Measurements from ENCODE around the gene CATSPERE.
"Not testable (repeated sequence)": the region's sequence is repeated elsewhere in the genome, so short reads cannot be mapped to it uniquely, and the experiment has no call there.

The CATSPERE gene

DNA sequence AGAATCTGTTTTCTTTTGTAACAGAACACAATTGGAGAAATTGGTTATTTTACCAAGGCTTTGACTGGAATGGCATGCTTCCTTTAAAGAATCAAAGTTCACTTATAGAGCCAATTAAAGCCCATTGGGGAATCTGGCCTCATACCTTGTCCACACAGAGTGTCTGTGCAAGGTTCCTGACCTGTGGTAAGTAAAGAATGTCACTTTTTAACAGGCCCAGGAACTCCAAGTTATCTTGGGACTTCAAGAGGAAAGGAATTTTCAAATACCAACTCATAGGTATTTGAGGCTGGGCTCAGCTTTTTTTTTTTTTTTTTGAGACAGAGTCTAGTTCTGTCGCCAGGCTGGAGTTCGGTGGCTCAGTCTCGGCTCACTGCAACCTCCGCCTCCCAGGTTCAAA lies 2.3 kb upstream of the CATSPERE start:
- H3K36me3 ChIP-seq = no peaks in the 10 kb centered on the region
- peaks cover 18% of the 10 kb centered on the region for H3K4me1 ChIP-seq
- no peak overlapping the region for H3K4me3 ChIP-seq (ENCODE audit: low read depth, low read length)
- H3K27me3 ChIP-seq = no peaks in the 10 kb centered on the region
- no peaks in the 10 kb centered on the region for H3K9me3 ChIP-seq
- DNase-seq = no peak
- TF ChIP-seq, protein P1, sequence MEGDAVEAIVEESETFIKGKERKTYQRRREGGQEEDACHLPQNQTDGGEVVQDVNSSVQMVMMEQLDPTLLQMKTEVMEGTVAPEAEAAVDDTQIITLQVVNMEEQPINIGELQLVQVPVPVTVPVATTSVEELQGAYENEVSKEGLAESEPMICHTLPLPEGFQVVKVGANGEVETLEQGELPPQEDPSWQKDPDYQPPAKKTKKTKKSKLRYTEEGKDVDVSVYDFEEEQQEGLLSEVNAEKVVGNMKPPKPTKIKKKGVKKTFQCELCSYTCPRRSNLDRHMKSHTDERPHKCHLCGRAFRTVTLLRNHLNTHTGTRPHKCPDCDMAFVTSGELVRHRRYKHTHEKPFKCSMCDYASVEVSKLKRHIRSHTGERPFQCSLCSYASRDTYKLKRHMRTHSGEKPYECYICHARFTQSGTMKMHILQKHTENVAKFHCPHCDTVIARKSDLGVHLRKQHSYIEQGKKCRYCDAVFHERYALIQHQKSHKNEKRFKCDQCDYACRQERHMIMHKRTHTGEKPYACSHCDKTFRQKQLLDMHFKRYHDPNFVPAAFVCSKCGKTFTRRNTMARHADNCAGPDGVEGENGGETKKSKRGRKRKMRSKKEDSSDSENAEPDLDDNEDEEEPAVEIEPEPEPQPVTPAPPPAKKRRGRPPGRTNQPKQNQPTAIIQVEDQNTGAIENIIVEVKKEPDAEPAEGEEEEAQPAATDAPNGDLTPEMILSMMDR (IDR thresholded peaks at IDR 0.05; ENCODE audit: low read depth, low read length) = no peak

DNA sequence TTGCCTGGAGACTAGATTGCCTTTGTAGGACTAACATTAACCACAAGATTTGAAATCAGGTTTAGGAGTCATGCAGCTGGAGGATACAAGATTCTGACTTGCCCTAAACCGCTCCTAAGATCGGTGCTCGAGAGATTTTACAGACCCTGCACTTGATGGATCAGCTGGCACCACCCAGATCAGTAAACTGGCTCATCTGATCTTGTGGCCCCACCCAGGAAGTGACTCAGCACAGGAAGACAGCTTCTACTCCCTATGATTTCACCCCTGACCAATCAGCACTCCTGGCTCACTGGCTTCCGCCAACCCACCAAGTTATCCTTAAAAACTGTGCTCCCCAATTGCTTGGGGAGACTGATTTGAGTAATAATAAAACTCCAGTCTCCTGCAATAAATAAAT lies 876 bp upstream of the CATSPERE start:
- Histone ChIP-seq H3K36me3 (no peaks in the 10 kb centered on the region), H3K4me3 (ENCODE audit: low read depth, low read length) (no peak overlapping the region), H3K27me3 (no peaks in the 10 kb centered on the region), H3K9me3 (no peaks in the 10 kb centered on the region), H3K4me1 (peaks cover 18% of the 10 kb centered on the region)
- TF ChIP-seq, protein P1 (IDR thresholded peaks at IDR 0.05; ENCODE audit: low read depth, low read length) = no peak
- DNase-seq = peak; percentile 42

DNA sequence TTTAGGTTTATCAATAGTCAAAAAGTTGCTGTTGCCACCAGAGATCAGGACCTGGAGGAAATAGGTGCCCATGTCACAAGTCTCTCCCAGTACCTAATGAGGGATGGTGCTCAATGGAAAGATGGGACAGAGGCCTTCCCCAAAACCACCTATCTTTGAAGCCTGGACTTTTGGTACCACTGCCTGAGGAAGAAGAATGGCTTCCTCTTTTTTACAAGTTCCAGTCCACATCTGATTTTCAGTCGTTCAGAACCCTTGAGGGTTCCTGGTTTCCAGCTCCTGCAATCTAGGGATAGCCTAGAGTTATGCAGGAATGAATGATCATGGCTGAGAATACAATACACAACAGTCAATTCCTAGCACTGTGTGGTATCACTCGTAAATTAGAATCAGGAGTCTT lies 5.7 kb downstream of the CATSPERE start:
- H3K27me3 ChIP-seq = no peaks in the 10 kb centered on the region
- H3K4me1 ChIP-seq = no peaks in the 10 kb centered on the region
- no peaks in the 10 kb centered on the region for H3K36me3 ChIP-seq
- no peaks in the 10 kb centered on the region for H3K9me3 ChIP-seq
- DNase-seq = no peak
- TF ChIP-seq, protein P1 (IDR thresholded peaks at IDR 0.05; ENCODE audit: low read depth, low read length) = no peak
- no peak overlapping the region for H3K4me3 ChIP-seq (ENCODE audit: low read depth, low read length)

DNA sequence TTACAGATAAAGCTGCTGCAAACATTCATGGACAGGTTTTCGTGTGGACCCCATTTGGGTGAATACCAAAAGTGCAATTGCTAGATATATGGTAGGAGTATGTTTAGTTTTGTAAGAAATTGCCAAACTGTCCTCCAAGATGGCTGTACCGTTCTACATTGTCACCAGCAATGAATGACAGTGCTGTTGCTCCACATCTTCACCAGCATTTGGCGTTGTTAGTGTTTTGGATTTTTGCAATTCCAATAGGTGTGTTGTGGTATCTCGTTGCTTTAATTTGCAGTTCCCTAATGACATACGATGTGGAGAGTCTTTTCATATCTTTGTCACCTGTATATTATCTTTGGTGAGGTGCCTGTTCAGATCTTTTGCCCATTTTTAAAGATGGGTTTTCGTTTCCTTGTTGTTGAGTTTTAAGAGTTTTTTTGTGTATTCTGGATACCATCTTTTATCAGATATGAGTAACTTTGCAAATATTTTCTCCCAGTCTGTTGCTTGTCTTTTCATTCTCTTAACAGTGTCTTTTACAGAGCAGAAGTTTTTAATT lies 12.1 kb downstream of the CATSPERE start:
- H3K36me3 ChIP-seq = no peaks in the 10 kb centered on the region
- no peak overlapping the region for H3K4me3 ChIP-seq (ENCODE audit: low read depth, low read length)
- no peaks in the 10 kb centered on the region for H3K4me1 ChIP-seq
- H3K27me3 ChIP-seq = no peaks in the 10 kb centered on the region
- H3K9me3 ChIP-seq = no peaks in the 10 kb centered on the region
- no peak for DNase-seq
- TF ChIP-seq, protein P1 (IDR thresholded peaks at IDR 0.05; ENCODE audit: low read depth, low read length) = no peak

DNA sequence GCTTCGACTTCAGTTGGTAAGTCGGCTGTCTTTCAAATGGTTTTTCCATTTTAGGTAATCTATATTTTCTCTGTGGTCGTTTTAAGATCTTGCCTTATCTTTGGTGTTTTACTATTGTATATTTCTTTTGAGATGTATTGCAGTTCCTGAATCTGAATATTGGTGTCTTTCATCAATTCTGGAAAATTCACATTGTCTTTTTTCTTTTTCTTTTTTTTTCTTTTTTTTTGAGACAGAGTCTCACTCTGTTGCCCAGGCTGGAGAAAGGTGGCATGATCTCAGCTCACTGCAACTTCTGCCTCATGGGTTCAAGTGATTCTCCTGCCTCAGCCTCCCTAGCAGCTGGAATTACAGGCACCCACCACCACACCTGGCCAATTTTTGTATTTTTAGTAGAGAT lies 23.9 kb downstream of the CATSPERE start:
- not testable (repeated sequence) for H3K4me3 ChIP-seq (ENCODE audit: low read depth, low read length); H3K9me3 ChIP-seq; H3K4me1 ChIP-seq; DNase-seq; H3K36me3 ChIP-seq; H3K27me3 ChIP-seq

DNA sequence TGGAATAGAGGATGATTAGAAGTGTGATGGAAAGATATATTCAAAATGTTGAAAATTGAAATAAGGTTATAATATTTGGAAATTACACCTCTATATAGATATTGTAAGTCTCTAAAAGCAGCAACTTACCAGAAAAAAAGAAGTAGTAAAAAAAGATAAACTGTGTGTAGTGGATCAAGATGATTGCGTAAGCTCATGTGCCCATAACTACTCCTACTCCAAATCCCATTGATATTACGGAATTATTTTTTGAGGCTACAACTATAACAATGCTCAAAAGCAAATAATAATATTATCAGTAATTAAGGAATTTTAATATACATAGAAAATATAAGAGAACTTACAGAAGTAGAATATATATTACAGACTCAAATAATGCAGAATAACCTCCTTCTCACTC lies 33.6 kb downstream of the CATSPERE start:
- H3K27me3 ChIP-seq = no peaks in the 10 kb centered on the region
- TF ChIP-seq, protein P1 (IDR thresholded peaks at IDR 0.05; ENCODE audit: low read depth, low read length) = no peak
- H3K36me3 ChIP-seq = no peaks in the 10 kb centered on the region
- H3K4me3 ChIP-seq (ENCODE audit: low read depth, low read length) = no peak overlapping the region
- no peaks in the 10 kb centered on the region for H3K4me1 ChIP-seq
- no peaks in the 10 kb centered on the region for H3K9me3 ChIP-seq
- no peak for DNase-seq

DNA sequence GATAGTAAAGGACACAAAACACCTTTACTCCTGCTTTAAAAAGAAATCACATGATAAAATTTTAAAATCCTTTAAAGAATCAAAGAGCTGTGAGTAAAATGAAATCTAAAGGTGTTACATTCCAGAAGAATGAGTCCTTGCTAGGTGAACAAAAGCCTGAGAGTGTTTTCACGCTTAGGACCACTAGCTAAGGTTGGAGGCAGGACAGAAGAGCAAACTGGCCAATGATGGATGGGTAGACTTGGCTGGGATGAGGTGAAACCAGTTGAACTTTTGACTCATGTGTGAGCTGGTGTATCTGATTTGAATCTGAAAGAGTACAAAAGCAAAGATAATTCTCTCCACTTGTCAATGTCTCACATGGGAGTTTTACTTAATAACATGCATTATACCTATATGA lies 35.1 kb downstream of the CATSPERE start:
- Histone ChIP-seq H3K36me3 (no peaks in the 10 kb centered on the region), H3K27me3 (no peaks in the 10 kb centered on the region), H3K9me3 (no peaks in the 10 kb centered on the region), H3K4me1 (no peaks in the 10 kb centered on the region), H3K4me3 (ENCODE audit: low read depth, low read length) (no peak overlapping the region)
- TF ChIP-seq, protein P1 (IDR thresholded peaks at IDR 0.05; ENCODE audit: low read depth, low read length) = no peak
- DNase-seq = no peak
